A549 (cell line): ENCODE measurements around the gene PTPRD. TPM values are rescaled to one million over a fixed set of nuclear protein-coding genes. Genes with fewer than 3 reads are reported as not detected.

Experiments
- ATAC-seq, 2 experiments: fragments of 200-7000 bp in 1 of 2; fragments of >200 bp in 1 of 2; cut with Nextera tagmentation in 1 of 2; cut with Tn5 transposase in 1 of 2; 3 replicates each; pipeline versions ENCODE4 v1.8.0 to v1.9.1; 2018 to 2020; ENCODE audit warnings: mild to moderate bottlenecking in 1 of 2, moderate library complexity in 1 of 2
- CTCF ChIA-PET: fragments of 300-600 bp; sonication (Branson Sonifier 250); formaldehyde crosslinking; extraction: SDS; loops from one replicate; lab custom pipeline; 2021; ENCODE audit warnings: antibody characterized with exemption, inconsistent platforms; lab: Yijun Ruan, JAX
- POLR2A ChIA-PET: fragments of 350-600 bp; formaldehyde crosslinking; extraction: SDS; loops from one replicate; lab custom pipeline; 2021; ENCODE audit warnings: antibody characterized with exemption, inconsistent platforms; lab: Yijun Ruan, JAX
- DNase-seq, 2 experiments: peaks; one replicate each; pipeline versions ENCODE4 v3.0.0 to v3.0.0-alpha.2; 2011 to 2016; ENCODE audit warnings: low read depth in 1 of 2, low spot score in 1 of 2
- FAIRE-seq: peaks from 2 replicates; lab custom pipeline; 2011; peaks lifted over from hg19 to GRCh38; lab: Jason Lieb, UNC
- H3K27ac ChIP-seq, 2 experiments: fragments of >200 bp; sonication (Bioruptor Twin); formaldehyde crosslinking; 3 replicates each; pipeline ENCODE4 v1.5.1; 2016 to 2017
- H3K4me1 ChIP-seq: fragments of >200 bp; sonication (Bioruptor Twin); formaldehyde crosslinking; 3 replicates; pipeline ENCODE4 v1.6.1; 2016
- H3K4me2 ChIP-seq: fragments of >200 bp; sonication (Bioruptor Twin); formaldehyde crosslinking; 3 replicates; pipeline ENCODE4 v1.6.1; 2016
- H3K4me3 ChIP-seq: fragments of >200 bp; sonication (Bioruptor Twin); formaldehyde crosslinking; 3 replicates; pipeline ENCODE4 v1.5.1; 2016
- H3K9me3 ChIP-seq: fragments of >200 bp; sonication (Bioruptor Twin); formaldehyde crosslinking; 3 replicates; pipeline ENCODE4 v1.6.1; 2016
- CTCF ChIP-seq: fragments of >200 bp; sonication (Bioruptor Twin); formaldehyde crosslinking; IDR thresholded peaks from 3 replicates; pipeline ENCODE4 v1.5.1; 2016
- FOSL2 ChIP-seq, 2 experiments: fragments of 450-650 bp in 1 of 2; fragments of >200 bp in 1 of 2; sonication (Bioruptor Twin) in 1 of 2; formaldehyde crosslinking; IDR thresholded peaks; 2 replicates each; pipeline versions ENCODE4 v1.5.0 to v1.6.1; 2016 to 2020; ENCODE audit warnings: mild to moderate bottlenecking in 1 of 2, moderate library complexity in 1 of 2
- FOXS1 ChIP-seq: fragments of 250-450 bp; sonication (Bioruptor Pico); IDR thresholded peaks from 2 replicates; pipeline ENCODE4 v1.5.0; 2020; ENCODE audit warnings: mild to moderate bottlenecking, moderate library complexity
- HEYL ChIP-seq: fragments of 250-450 bp; sonication (Bioruptor Pico); IDR thresholded peaks from 2 replicates; pipeline ENCODE4 v1.8.0; 2021; ENCODE audit warnings: mild to moderate bottlenecking, moderate library complexity
- KDM5A ChIP-seq: fragments of 200-600 bp; sonication (generic); IDR thresholded peaks from 2 replicates; pipeline ENCODE4 v1.6.1; 2016; ENCODE audit warnings: antibody characterized with exemption, mild to moderate bottlenecking
- MAZ ChIP-seq: fragments of 150-350 bp; IDR thresholded peaks from 2 replicates; pipeline ENCODE4 v1.6.1; 2014; ENCODE audit warnings: antibody characterized with exemption, low read depth, low read length, borderline replicate concordance
- MYC ChIP-seq: IDR thresholded peaks from 2 replicates; pipeline ENCODE4 v1.6.1; 2012; ENCODE audit warnings: mild to moderate bottlenecking, inconsistent platforms, low read length, improper control_type of control experiment, borderline replicate concordance
- RFX5 ChIP-seq: fragments of 450-650 bp; IDR thresholded peaks from 2 replicates; pipeline ENCODE4 v1.7.1; 2014; ENCODE audit warnings: antibody characterized with exemption, mild to moderate bottlenecking, moderate library complexity
- SMC3 ChIP-seq: fragments of >200 bp; sonication (Bioruptor Twin); formaldehyde crosslinking; IDR thresholded peaks from 3 replicates; pipeline ENCODE4 v1.6.1; 2018; ENCODE audit warnings: inconsistent platforms
- SREBF2 ChIP-seq: fragments of 450-650 bp; IDR thresholded peaks from 2 replicates; pipeline ENCODE4 v1.6.1; 2014; ENCODE audit warnings: mild to moderate bottlenecking, moderate library complexity
- ZC3H11A ChIP-seq: fragments of 450-650 bp; IDR thresholded peaks from 2 replicates; pipeline ENCODE4 v1.6.1; 2014; ENCODE audit warnings: antibody characterized with exemption, mild to moderate bottlenecking
- ZSCAN20 ChIP-seq: fragments of 250-450 bp; sonication (Bioruptor Pico); IDR thresholded peaks from 2 replicates; pipeline ENCODE4 v1.8.0; 2022; ENCODE audit warnings: mild to moderate bottlenecking, moderate library complexity
- WGBS: methylation state at CpG from one replicate; pipeline ENCODE4 v1.1.6; 2017; ENCODE audit errors: missing lambda C conversion rate; 5-methylcytosine and 5-hydroxymethylcytosine counted together
- polyA plus RNA-seq, 4 experiments: library from polyadenylated mRNA; depleted of rRNA in 3 of 4; stranded (reverse); fragments of >200 nt; fragmentation: RNase III in 1 of 4; extraction: RNeasy Plus Mini Kit Qiagen cat#74134 plus additional on column Dnase treatment in 1 of 4; gene quantifications; 2 replicates in 3 of 4; 3 replicates in 1 of 4; pipeline ENCODE4 v1.2.3, GENCODE V29; 2011 to 2017
- TF ChIP-seq, protein P1 (sequence below): fragments of 250-450 bp; sonication (Bioruptor Pico); IDR thresholded peaks from 2 replicates; pipeline ENCODE4 v1.5.0; 2021; ENCODE audit warnings: mild to moderate bottlenecking, moderate library complexity, borderline replicate concordance
- TF ChIP-seq, protein P2 (sequence below): fragments of 450-650 bp; IDR thresholded peaks from 2 replicates; pipeline ENCODE4 v1.6.1; 2014; ENCODE audit warnings: antibody characterized with exemption
- TF ChIP-seq, protein P3 (sequence below): fragments of 250-450 bp; sonication (Bioruptor Pico); IDR thresholded peaks from 2 replicates; pipeline ENCODE4 v1.5.0; 2020; ENCODE audit warnings: low read depth, mild to moderate bottlenecking, moderate library complexity
- TF ChIP-seq, protein P4 (sequence below): fragments of >200 bp; sonication (Bioruptor Twin); formaldehyde crosslinking; IDR thresholded peaks from 3 replicates; pipeline ENCODE4 v1.6.1; 2016
- TF ChIP-seq, protein P5 (sequence below): fragments of 200-600 bp; sonication (generic); IDR thresholded peaks from 2 replicates; pipeline ENCODE4 v1.6.1; 2016; ENCODE audit warnings: antibody characterized with exemption, mild to moderate bottlenecking, moderate library complexity

PTPRD gene
- polyA plus RNA-seq, 2 of the 4 experiments (the other 2 are of a cell fraction): 0.39 to 1.3 TPM

DNA sequence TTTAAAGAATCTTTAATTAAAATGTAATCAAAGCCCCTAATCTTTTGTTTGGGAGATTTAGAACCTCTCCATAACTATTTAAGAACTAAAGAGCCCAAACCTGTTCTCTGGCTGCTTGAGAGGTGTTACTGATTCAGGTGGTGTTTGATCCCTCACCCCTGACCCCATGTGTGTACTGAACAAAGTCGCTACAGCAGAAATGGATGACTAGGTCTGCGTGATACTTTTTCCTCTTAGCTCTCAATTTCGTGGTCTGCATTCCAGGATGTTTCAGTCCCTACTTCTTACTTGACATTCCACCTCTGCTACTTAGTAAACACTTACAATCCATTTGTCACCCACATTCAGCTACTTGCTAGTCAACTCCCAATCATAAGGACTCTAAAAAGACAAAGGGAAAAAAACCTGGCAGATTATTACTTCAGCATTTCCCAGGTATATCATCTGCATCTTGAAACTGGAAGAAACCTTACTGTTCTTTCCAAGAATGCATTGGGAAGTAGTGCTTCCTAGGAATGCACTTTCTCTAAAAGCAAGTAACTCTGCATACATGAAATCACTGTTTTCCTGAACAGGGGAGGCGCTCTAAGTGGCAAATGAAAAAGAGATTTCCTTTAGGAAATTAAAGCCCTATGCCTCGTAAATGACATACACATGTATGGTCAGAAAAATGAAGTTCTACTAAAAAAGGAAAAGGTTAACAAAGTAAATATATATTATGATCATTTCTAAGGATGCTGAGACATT, 1091.6 kb downstream of the PTPRD start (continued):
- TF ChIP-seq, protein P1, sequence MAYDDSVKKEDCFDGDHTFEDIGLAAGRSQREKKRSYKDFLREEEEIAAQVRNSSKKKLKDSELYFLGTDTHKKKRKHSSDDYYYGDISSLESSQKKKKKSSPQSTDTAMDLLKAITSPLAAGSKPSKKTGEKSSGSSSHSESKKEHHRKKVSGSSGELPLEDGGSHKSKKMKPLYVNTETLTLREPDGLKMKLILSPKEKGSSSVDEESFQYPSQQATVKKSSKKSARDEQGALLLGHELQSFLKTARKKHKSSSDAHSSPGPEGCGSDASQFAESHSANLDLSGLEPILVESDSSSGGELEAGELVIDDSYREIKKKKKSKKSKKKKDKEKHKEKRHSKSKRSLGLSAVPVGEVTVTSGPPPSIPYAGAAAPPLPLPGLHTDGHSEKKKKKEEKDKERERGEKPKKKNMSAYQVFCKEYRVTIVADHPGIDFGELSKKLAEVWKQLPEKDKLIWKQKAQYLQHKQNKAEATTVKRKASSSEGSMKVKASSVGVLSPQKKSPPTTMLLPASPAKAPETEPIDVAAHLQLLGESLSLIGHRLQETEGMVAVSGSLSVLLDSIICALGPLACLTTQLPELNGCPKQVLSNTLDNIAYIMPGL: no peak

DNA sequence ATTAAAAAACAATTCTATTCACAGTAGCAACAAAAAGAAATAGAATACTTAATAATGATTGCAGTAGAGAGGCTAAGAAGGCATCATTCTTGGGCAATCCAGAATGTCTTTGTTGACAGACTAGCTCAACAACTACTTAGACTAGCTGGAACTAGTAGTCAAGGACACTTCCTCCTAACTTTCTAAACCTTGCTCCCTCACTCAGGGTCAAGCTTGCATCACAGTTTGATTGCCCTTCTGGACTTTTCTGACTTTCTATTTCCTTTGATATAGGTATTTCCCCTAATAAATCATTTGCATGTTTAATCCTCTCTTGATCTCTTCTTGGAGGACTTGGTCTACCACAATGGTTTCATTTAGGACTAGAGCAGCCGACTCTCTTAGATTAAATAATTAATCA, 1107.9 kb downstream of the PTPRD start:
- ChIA-PET CTCF (no interaction called here), POLR2A (no interaction called here)
- H3K9me3 ChIP-seq: no peaks in the 10 kb centered on the region
- 0% methylated on average over 1 of the region's 1 CpG for WGBS
- ATAC-seq (no peak), FAIRE-seq (no peak), DNase-seq (no peak)
- H3K27ac ChIP-seq: no peak overlapping the region
- H3K4me2 ChIP-seq: no peak overlapping the region
- H3K4me3 ChIP-seq: no peak overlapping the region
- no peaks in the 10 kb centered on the region for H3K4me1 ChIP-seq
- no peak for TF ChIP-seq SREBF2
- TF ChIP-seq, protein P2, sequence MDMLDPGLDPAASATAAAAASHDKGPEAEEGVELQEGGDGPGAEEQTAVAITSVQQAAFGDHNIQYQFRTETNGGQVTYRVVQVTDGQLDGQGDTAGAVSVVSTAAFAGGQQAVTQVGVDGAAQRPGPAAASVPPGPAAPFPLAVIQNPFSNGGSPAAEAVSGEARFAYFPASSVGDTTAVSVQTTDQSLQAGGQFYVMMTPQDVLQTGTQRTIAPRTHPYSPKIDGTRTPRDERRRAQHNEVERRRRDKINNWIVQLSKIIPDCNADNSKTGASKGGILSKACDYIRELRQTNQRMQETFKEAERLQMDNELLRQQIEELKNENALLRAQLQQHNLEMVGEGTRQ: no peak

- no peak for FAIRE-seq
- H3K27ac ChIP-seq: no peak overlapping the region
- H3K4me1 ChIP-seq: no peaks in the 10 kb centered on the region
- no peak for ATAC-seq
- no peak overlapping the region for H3K4me2 ChIP-seq
- DNase-seq: no peak
- H3K9me3 ChIP-seq: peaks cover 3% of the 10 kb centered on the region; the same call in 1 of the 3 replicates
- no peak overlapping the region for H3K4me3 ChIP-seq
- POLR2A ChIA-PET: no interaction called here
- TF ChIP-seq, protein P2: no peak
- TF ChIP-seq, protein P3, sequence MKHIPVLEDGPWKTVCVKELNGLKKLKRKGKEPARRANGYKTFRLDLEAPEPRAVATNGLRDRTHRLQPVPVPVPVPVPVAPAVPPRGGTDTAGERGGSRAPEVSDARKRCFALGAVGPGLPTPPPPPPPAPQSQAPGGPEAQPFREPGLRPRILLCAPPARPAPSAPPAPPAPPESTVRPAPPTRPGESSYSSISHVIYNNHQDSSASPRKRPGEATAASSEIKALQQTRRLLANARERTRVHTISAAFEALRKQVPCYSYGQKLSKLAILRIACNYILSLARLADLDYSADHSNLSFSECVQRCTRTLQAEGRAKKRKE (CRISPR knock-in tag): no peak
- TF ChIP-seq, protein P4, sequence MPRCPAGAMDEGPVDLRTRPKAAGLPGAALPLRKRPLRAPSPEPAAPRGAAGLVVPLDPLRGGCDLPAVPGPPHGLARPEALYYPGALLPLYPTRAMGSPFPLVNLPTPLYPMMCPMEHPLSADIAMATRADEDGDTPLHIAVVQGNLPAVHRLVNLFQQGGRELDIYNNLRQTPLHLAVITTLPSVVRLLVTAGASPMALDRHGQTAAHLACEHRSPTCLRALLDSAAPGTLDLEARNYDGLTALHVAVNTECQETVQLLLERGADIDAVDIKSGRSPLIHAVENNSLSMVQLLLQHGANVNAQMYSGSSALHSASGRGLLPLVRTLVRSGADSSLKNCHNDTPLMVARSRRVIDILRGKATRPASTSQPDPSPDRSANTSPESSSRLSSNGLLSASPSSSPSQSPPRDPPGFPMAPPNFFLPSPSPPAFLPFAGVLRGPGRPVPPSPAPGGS: no peak
- TF ChIP-seq, protein P5, sequence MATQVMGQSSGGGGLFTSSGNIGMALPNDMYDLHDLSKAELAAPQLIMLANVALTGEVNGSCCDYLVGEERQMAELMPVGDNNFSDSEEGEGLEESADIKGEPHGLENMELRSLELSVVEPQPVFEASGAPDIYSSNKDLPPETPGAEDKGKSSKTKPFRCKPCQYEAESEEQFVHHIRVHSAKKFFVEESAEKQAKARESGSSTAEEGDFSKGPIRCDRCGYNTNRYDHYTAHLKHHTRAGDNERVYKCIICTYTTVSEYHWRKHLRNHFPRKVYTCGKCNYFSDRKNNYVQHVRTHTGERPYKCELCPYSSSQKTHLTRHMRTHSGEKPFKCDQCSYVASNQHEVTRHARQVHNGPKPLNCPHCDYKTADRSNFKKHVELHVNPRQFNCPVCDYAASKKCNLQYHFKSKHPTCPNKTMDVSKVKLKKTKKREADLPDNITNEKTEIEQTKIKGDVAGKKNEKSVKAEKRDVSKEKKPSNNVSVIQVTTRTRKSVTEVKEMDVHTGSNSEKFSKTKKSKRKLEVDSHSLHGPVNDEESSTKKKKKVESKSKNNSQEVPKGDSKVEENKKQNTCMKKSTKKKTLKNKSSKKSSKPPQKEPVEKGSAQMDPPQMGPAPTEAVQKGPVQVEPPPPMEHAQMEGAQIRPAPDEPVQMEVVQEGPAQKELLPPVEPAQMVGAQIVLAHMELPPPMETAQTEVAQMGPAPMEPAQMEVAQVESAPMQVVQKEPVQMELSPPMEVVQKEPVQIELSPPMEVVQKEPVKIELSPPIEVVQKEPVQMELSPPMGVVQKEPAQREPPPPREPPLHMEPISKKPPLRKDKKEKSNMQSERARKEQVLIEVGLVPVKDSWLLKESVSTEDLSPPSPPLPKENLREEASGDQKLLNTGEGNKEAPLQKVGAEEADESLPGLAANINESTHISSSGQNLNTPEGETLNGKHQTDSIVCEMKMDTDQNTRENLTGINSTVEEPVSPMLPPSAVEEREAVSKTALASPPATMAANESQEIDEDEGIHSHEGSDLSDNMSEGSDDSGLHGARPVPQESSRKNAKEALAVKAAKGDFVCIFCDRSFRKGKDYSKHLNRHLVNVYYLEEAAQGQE: no peak
- TF ChIP-seq FOXS1 (no peak), ZSCAN20 (no peak), ZC3H11A (no peak), SMC3 (no peak), MAZ (no peak), MYC (no peak), KDM5A (no peak), CTCF (no peak), RFX5 (no peak), HEYL (CRISPR knock-in tag) (no peak), FOSL2 (IDR thresholded peaks at IDR 0.05) (no peak), FOSL2 (CRISPR knock-in tag; IDR thresholded peaks at IDR 0.05) (no peak)
- TF ChIP-seq, protein P1: no peak
- TF ChIP-seq, all 56 proteins: peak for 0
- CTCF ChIA-PET: no interaction called here
Observed at GRCh38 chr9:9499546-9499945, 1113.3 kb downstream of the PTPRD start.
